H1 (cell line): ENCODE measurements around the gene SLC9A7. TPM values are rescaled to one million over a fixed set of nuclear protein-coding genes. Genes with fewer than 3 reads are reported as not detected.

Source experiments
- CTCF ChIA-PET: fragments of 300-600 bp; sonication (Branson Sonifier 250); formaldehyde crosslinking; loops from one replicate; lab custom pipeline; 2021; ENCODE audit not compliant: partially characterized antibody; lab: Charles Lee
- POLR2A ChIA-PET: fragments of 300-600 bp; sonication (Branson Sonifier 250); formaldehyde crosslinking; loops from one replicate; lab custom pipeline; 2021; ENCODE audit warnings: inconsistent platforms; ENCODE audit not compliant: partially characterized antibody; lab: Charles Lee
- DNase-seq, 2 experiments: peaks; one replicate each; pipeline versions ENCODE4 v3.0.0 to v3.0.0-alpha.2; 2010 to 2022; ENCODE audit warnings: low spot score in 2 of 2, low read depth in 1 of 2, mixed read lengths in 1 of 2
- FAIRE-seq: peaks from 2 replicates; lab custom pipeline; 2011; peaks lifted over from hg19 to GRCh38; lab: Jason Lieb, UNC
- H2AFZ ChIP-seq: 2 replicates; pipeline ENCODE4 v1.8.1; 2012; ENCODE audit warnings: low read length, inconsistent platforms
- H2AK5ac ChIP-seq: 2 replicates; pipeline ENCODE4 v1.6.1; 2013; ENCODE audit warnings: low read depth, low read length
- H2BK120ac ChIP-seq: replicated peaks from 2 replicates; pipeline ENCODE3; 2013; ENCODE audit warnings: low read depth, low read length, inconsistent platforms
- H2BK12ac ChIP-seq: 2 replicates; pipeline ENCODE4 v1.6.1; 2013; ENCODE audit warnings: low read depth, low read length
- H2BK15ac ChIP-seq: 2 replicates; pipeline ENCODE4 v1.6.1; 2013; ENCODE audit warnings: low read length
- H2BK20ac ChIP-seq: 2 replicates; pipeline ENCODE4 v1.6.1; 2013; ENCODE audit warnings: low read length
- H2BK5ac ChIP-seq: 2 replicates; pipeline ENCODE4 v1.6.1; 2013; ENCODE audit warnings: low read depth, low read length
- H3K14ac ChIP-seq: 2 replicates; pipeline ENCODE4 v1.6.1; 2013; ENCODE audit warnings: inconsistent platforms; ENCODE audit not compliant: insufficient read length
- H3K18ac ChIP-seq: 2 replicates; pipeline ENCODE4 v1.6.1; 2013; ENCODE audit warnings: low read length; ENCODE audit errors: extremely low read depth
- H3K23ac ChIP-seq: 2 replicates; pipeline ENCODE4 v1.6.1; 2013; ENCODE audit warnings: inconsistent platforms; ENCODE audit not compliant: insufficient read length
- H3K23me2 ChIP-seq: 2 replicates; pipeline ENCODE4 v1.6.1; 2013; ENCODE audit warnings: low read depth, low read length
- H3K27ac ChIP-seq: 2 replicates; pipeline ENCODE4 v1.6.1; 2011; ENCODE audit warnings: low read depth, low read length, inconsistent platforms
- H3K27me3 ChIP-seq, 4 experiments: replicated peaks in 1 of 4; 1 replicate in 1 of 4; 2 replicates in 3 of 4; pipeline versions ENCODE4 v1.6.1 to v1.8.1; 2011 to 2013; ENCODE audit warnings: low read length in 3 of 4, mild to moderate bottlenecking in 3 of 4, inconsistent platforms in 2 of 4, mixed read lengths in 2 of 4, moderate library complexity in 1 of 4; ENCODE audit not compliant: control insufficient read depth in 3 of 4, insufficient read depth in 3 of 4; ENCODE audit errors: extremely low read depth in 1 of 4
- H3K36me3 ChIP-seq, 4 experiments: 2 replicates each; pipeline versions ENCODE4 v1.6.1 to v1.8.1; 2011 to 2013; ENCODE audit warnings: mild to moderate bottlenecking in 4 of 4, low read length in 3 of 4, moderate library complexity in 2 of 4, control low read depth in 1 of 4, inconsistent platforms in 1 of 4; ENCODE audit not compliant: insufficient read depth in 4 of 4, control insufficient read depth in 2 of 4
- H3K4ac ChIP-seq: replicated peaks from 2 replicates; pipeline ENCODE3; 2013; ENCODE audit warnings: low read length, low read depth, mixed read lengths, inconsistent platforms; ENCODE audit not compliant: insufficient read length
- H3K4me1 ChIP-seq, 4 experiments: replicated peaks in 1 of 4; 1 replicate in 1 of 4; 2 replicates in 3 of 4; pipeline versions ENCODE4 v1.6.1 to v1.8.1; 2011 to 2013; ENCODE audit warnings: low read length in 3 of 4, inconsistent platforms in 2 of 4, mixed read lengths in 1 of 4; ENCODE audit not compliant: insufficient read depth in 4 of 4, control insufficient read depth in 3 of 4
- H3K4me2 ChIP-seq, 2 experiments: 2 replicates each; pipeline versions ENCODE4 v1.6.1 to v1.8.1; 2011 to 2013; ENCODE audit warnings: low read depth in 2 of 2, low read length in 2 of 2, control low read depth in 1 of 2, inconsistent platforms in 1 of 2, mild to moderate bottlenecking in 1 of 2; ENCODE audit not compliant: insufficient read depth in 1 of 2
- H3K4me3 ChIP-seq, 4 experiments: fragments of 200-600, 300-600 bp in 1 of 4; sonication (generic), shearing (Covaris generic), sonication (Bioruptor Twin) in 1 of 4; 2 replicates each; pipeline versions ENCODE4 v1.5.1 to v1.8.1; 2011 to 2016; ENCODE audit warnings: low read length in 4 of 4, low read depth in 3 of 4, control low read depth in 2 of 4, inconsistent platforms in 2 of 4, mild to moderate bottlenecking in 2 of 4, mixed read lengths in 1 of 4, moderate library complexity in 1 of 4; ENCODE audit not compliant: insufficient read depth in 2 of 4; ENCODE audit errors: extremely low read depth in 1 of 4
- H3K56ac ChIP-seq: replicated peaks from 2 replicates; pipeline ENCODE3; 2013; ENCODE audit warnings: low read depth, mild to moderate bottlenecking, mixed read lengths, low read length, inconsistent platforms; ENCODE audit not compliant: insufficient read length
- H3K79me1 ChIP-seq: 2 replicates; pipeline ENCODE4 v1.6.1; 2013; ENCODE audit warnings: low read depth, low read length, control low read depth
- H3K79me2 ChIP-seq, 2 experiments: 2 replicates each; pipeline versions ENCODE4 v1.6.1 to v1.8.1; 2012 to 2013; ENCODE audit warnings: low read length in 2 of 2, mild to moderate bottlenecking in 2 of 2, inconsistent platforms in 1 of 2; ENCODE audit not compliant: insufficient read depth in 2 of 2, control insufficient read depth in 1 of 2
- H3K9ac ChIP-seq, 4 experiments: replicated peaks in 1 of 4; 1 replicate in 1 of 4; 2 replicates in 3 of 4; pipeline versions ENCODE4 v1.6.1 to v1.8.1; 2011 to 2013; ENCODE audit warnings: low read depth in 3 of 4, low read length in 3 of 4, control low read depth in 2 of 4, mild to moderate bottlenecking in 2 of 4, moderate library complexity in 2 of 4, inconsistent platforms in 1 of 4; ENCODE audit errors: extremely low read depth in 1 of 4
- H3K9me3 ChIP-seq, 2 experiments: 2 replicates each; pipeline versions ENCODE4 v1.6.1 to v1.8.1; 2012 to 2013; ENCODE audit warnings: mild to moderate bottlenecking in 2 of 2, moderate library complexity in 2 of 2, control low read depth in 1 of 2, inconsistent platforms in 1 of 2, low read depth in 1 of 2, low read length in 1 of 2, mixed read lengths in 1 of 2; ENCODE audit not compliant: insufficient read depth in 2 of 2
- H4K20me1 ChIP-seq, 2 experiments: replicated peaks in 1 of 2; 2 replicates each; pipeline versions ENCODE3 to v1.8.1; 2011 to 2013; ENCODE audit warnings: inconsistent platforms in 2 of 2, low read length in 2 of 2, mild to moderate bottlenecking in 1 of 2; ENCODE audit not compliant: insufficient read depth in 2 of 2, control insufficient read depth in 1 of 2
- H4K5ac ChIP-seq: 2 replicates; pipeline ENCODE4 v1.6.1; 2013; ENCODE audit warnings: low read length, low read depth, mixed read lengths, inconsistent platforms; ENCODE audit not compliant: insufficient read length
- H4K8ac ChIP-seq: 2 replicates; pipeline ENCODE4 v1.8.0; 2013; ENCODE audit warnings: mild to moderate bottlenecking, moderate library complexity, low read length, inconsistent platforms; ENCODE audit not compliant: insufficient read depth; ENCODE audit errors: extremely low read depth
- H4K91ac ChIP-seq: replicated peaks from 2 replicates; pipeline ENCODE3; 2013; ENCODE audit warnings: low read length, mixed read lengths, inconsistent platforms; ENCODE audit not compliant: insufficient read length
- BACH1 ChIP-seq: IDR thresholded peaks from 2 replicates; pipeline ENCODE4 v1.6.1; 2012; ENCODE audit warnings: low read length, improper control_type of control experiment
- CBX8 ChIP-seq: fragments of 300-800, 300-1000 bp; sonication (generic); IDR thresholded peaks from 2 replicates; pipeline ENCODE4 v1.7.1; 2016; ENCODE audit warnings: low read depth, low read length, borderline replicate concordance
- EGR1 ChIP-seq: IDR thresholded peaks from 2 replicates; pipeline ENCODE4 v1.6.1; 2011; ENCODE audit warnings: low read depth, low read length, borderline replicate concordance
- NRF1 ChIP-seq: IDR thresholded peaks from 2 replicates; pipeline ENCODE4 v1.6.1; 2011; ENCODE audit warnings: mild to moderate bottlenecking, low read depth, low read length, improper control_type of control experiment
- POLR2AphosphoS5 ChIP-seq: IDR thresholded peaks from 2 replicates; pipeline ENCODE4 v1.6.1; 2011; ENCODE audit warnings: low read depth, low read length
- SP1 ChIP-seq: IDR thresholded peaks from 2 replicates; pipeline ENCODE4 v1.6.1; 2011; ENCODE audit warnings: low read depth, low read length
- WGBS, 2 experiments: shearing (Covaris generic) in 1 of 2; methylation state at CpG; one replicate each; pipeline versions ENCODE4 v1.1.6 to v1.1.7; 2013 to 2015; ENCODE audit warnings: low lambda C conversion rate in 2 of 2, mixed read lengths in 2 of 2, inconsistent platforms in 1 of 2, low coverage in 1 of 2, missing lambda C conversion rate in 1 of 2; ENCODE audit not compliant: insufficient replicate concordance in 2 of 2, insufficient coverage in 1 of 2, insufficient read length in 1 of 2; ENCODE audit errors: extremely low coverage in 1 of 2, missing lambda C conversion rate in 1 of 2; 5-methylcytosine and 5-hydroxymethylcytosine counted together
- polyA plus RNA-seq, 7 experiments: library from polyadenylated mRNA; depleted of rRNA in 3 of 7; stranded (reverse) in 5 of 7; unstranded in 2 of 7; fragments of >200 nt in 5 of 7; fragments of 200-250 nt in 2 of 7; gene quantifications; 1 replicate in 5 of 7; 2 replicates in 1 of 7; 4 replicates in 1 of 7; pipeline versions ENCODE4 v1.2.1 to v1.2.3, GENCODE V29; 2011 to 2013; ENCODE audit warnings: missing spikeins in 2 of 7, mixed read lengths in 2 of 7
- total RNA-seq: library from RNA; stranded (reverse); fragmentation: NEBNext Ultra II Directional; extraction: Animal tissue kit (Norgen Biotek cat#: 25700); gene quantifications from 2 replicates; pipeline ENCODE4 v1.2.1, GENCODE V29; 2021
- TF ChIP-seq, protein P1 (sequence below): IDR thresholded peaks from 2 replicates; pipeline ENCODE4 v1.6.1; 2011; ENCODE audit warnings: low read depth, mild to moderate bottlenecking, low read length; ENCODE audit not compliant: insufficient read depth
- TF ChIP-seq, protein P2 (sequence below): IDR thresholded peaks from 2 replicates; pipeline ENCODE4 v1.6.1; 2011; ENCODE audit warnings: low read length, improper control_type of control experiment
- TF ChIP-seq, protein P3 (sequence below): IDR thresholded peaks from 2 replicates; pipeline ENCODE4 v1.6.1; 2012; ENCODE audit warnings: inconsistent platforms

Gene SLC9A7
- total and polyA plus RNA-seq, 2 of the 8 experiments (the other 6 are each of a cell fraction or from before 2014, with no cell fraction given) = 6.7 to 17.2 TPM

DNA sequence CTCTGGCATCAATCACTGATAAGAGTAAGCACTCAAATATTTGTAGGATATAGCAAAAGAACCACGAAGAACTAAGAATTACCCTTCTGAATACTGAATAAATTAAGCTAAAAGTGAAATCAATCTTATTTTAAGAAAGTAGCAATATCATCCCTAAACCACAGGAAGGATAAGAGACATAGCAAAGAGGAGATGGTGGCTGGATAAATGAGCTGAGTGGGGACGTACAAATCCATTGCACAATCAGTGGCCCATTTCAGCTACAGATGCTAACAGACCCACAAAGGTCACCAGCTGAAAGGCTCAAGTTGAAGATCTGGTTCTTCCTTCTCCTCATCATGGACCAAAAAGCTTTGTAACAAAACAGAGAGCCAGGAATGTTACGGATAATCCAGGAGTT is 77.1 kb downstream of the SLC9A7 start:
- H3K9me3 ChIP-seq = no peaks in the 10 kb centered on the region
- no peak overlapping the region for H3K14ac ChIP-seq
- peaks cover 0 to 3% (median 0%) of the 10 kb centered on the region in 4 experiments; a peak in 3 of 8 replicates for H3K36me3 ChIP-seq
- no peak for TF ChIP-seq CBX8
- no peak for TF ChIP-seq SP1
- TF ChIP-seq, protein P1, sequence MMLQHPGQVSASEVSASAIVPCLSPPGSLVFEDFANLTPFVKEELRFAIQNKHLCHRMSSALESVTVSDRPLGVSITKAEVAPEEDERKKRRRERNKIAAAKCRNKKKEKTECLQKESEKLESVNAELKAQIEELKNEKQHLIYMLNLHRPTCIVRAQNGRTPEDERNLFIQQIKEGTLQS = no peak
- TF ChIP-seq, protein P2, sequence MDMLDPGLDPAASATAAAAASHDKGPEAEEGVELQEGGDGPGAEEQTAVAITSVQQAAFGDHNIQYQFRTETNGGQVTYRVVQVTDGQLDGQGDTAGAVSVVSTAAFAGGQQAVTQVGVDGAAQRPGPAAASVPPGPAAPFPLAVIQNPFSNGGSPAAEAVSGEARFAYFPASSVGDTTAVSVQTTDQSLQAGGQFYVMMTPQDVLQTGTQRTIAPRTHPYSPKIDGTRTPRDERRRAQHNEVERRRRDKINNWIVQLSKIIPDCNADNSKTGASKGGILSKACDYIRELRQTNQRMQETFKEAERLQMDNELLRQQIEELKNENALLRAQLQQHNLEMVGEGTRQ = no peak
- TF ChIP-seq, protein P3, sequence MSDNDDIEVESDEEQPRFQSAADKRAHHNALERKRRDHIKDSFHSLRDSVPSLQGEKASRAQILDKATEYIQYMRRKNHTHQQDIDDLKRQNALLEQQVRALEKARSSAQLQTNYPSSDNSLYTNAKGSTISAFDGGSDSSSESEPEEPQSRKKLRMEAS = no peak
- TF ChIP-seq POLR2AphosphoS5 = no peak
- no peak for TF ChIP-seq BACH1
- no peak for TF ChIP-seq NRF1
- TF ChIP-seq EGR1 = no peak
- no peaks in the 10 kb centered on the region for H3K79me1 ChIP-seq
- no peak overlapping the region for H3K23ac ChIP-seq
- POLR2A ChIA-PET = no interaction called here
- no peak overlapping the region for H3K27ac ChIP-seq
- H2AK5ac ChIP-seq = no peak overlapping the region
- no peak overlapping the region for H3K56ac ChIP-seq
- no peak overlapping the region for H3K4me2 ChIP-seq
- DNase-seq (no peak), FAIRE-seq (no peak)
- no peak overlapping the region for H3K18ac ChIP-seq
- no peak overlapping the region for H2AFZ ChIP-seq
- no peak overlapping the region for H3K4me3 ChIP-seq
- no peaks in the 10 kb centered on the region for H3K79me2 ChIP-seq
- 94% methylated on average over 3 of the region's 3 CpGs; no CpG with 5 or more reads in 1 of the 2 experiments for WGBS, 2 experiments
- no peak overlapping the region for H4K5ac ChIP-seq
- H4K20me1 ChIP-seq = no peaks in the 10 kb centered on the region
- CTCF ChIA-PET = interaction anchor here (2.0 kb wide), 1 partner anchor 8 kb away, joined by 9 read pairs; no protein-coding TSS in a partner anchor
- no peak overlapping the region for H2BK15ac ChIP-seq
- H2BK5ac ChIP-seq = no peak overlapping the region
- no peaks in the 10 kb centered on the region for H3K23me2 ChIP-seq
- no peak overlapping the region for H4K91ac ChIP-seq
- H2BK12ac ChIP-seq = no peak overlapping the region
- no peak overlapping the region for H3K4ac ChIP-seq
- no peaks in the 10 kb centered on the region for H3K4me1 ChIP-seq
- H2BK120ac ChIP-seq = no peak overlapping the region
- H3K27me3 ChIP-seq = no peaks in the 10 kb centered on the region
- H4K8ac ChIP-seq = no peak overlapping the region
- H3K9ac ChIP-seq = no peak overlapping the region
- H2BK20ac ChIP-seq = no peak overlapping the region
